MCF 10A (cell line): ENCODE data around the gene TMEM132D. TPM values are rescaled to one million over a fixed set of nuclear protein-coding genes. Genes with fewer than 3 reads are reported as not detected.
"Not testable (repeated sequence)": the region's sequence is repeated elsewhere in the genome, so short reads cannot be mapped to it uniquely, and the experiment has no call there.

Source experiments
- BruUV-seq: library from RNA; stranded (reverse); fragments of 400-500 nt; replicated peaks from 2 replicates; lab custom pipeline; 2021; lab: Mats Ljungman, UMichigan
- CTCF ChIA-PET: fragments of 300-600 bp; sonication (Branson Sonifier 250); formaldehyde crosslinking; extraction: SDS; loops from one replicate; lab custom pipeline; 2021; ENCODE audit warnings: antibody characterized with exemption, inconsistent platforms; lab: Yijun Ruan, JAX
- POLR2A ChIA-PET: fragments of 300-600, 350-650 bp; sonication (Branson Sonifier 250); formaldehyde crosslinking; extraction: SDS; loops from one replicate; lab custom pipeline; 2020; ENCODE audit warnings: antibody characterized with exemption, inconsistent platforms; lab: Yijun Ruan, JAX
- DNase-seq: peaks from one replicate; pipeline ENCODE4 v3.0.0-alpha.2; 2018; ENCODE audit not compliant: unreplicated experiment
- H3K27ac Mint-ChIP-seq: one replicate; pipeline ENCODE4 v1.8.0; 2022; ENCODE audit warnings: mild to moderate bottlenecking, low read depth, mixed read lengths; ENCODE audit not compliant: unreplicated experiment
- H3K27me3 Mint-ChIP-seq: one replicate; pipeline ENCODE4 v1.8.0; 2022; ENCODE audit warnings: mixed read lengths; ENCODE audit not compliant: insufficient read depth, unreplicated experiment
- H3K36me3 Mint-ChIP-seq: one replicate; pipeline ENCODE4 v1.8.0; 2022; ENCODE audit warnings: mild to moderate bottlenecking, moderate library complexity, mixed read lengths; ENCODE audit not compliant: insufficient read depth, unreplicated experiment
- H3K4me1 Mint-ChIP-seq: one replicate; pipeline ENCODE4 v1.8.0; 2022; ENCODE audit warnings: mixed read lengths; ENCODE audit not compliant: insufficient read depth, unreplicated experiment
- H3K4me3 Mint-ChIP-seq: one replicate; pipeline ENCODE4 v1.8.0; 2022; ENCODE audit warnings: mild to moderate bottlenecking, moderate library complexity, mixed read lengths; ENCODE audit not compliant: unreplicated experiment
- H3K9me3 Mint-ChIP-seq: one replicate; pipeline ENCODE4 v1.8.0; 2022; ENCODE audit warnings: mixed read lengths; ENCODE audit not compliant: unreplicated experiment
- CTCF ChIP-seq: fragments of 200-600 bp; IDR thresholded peaks from one replicate; pipeline ENCODE4 v1.8.0; 2022; ENCODE audit warnings: antibody characterized with exemption, mild to moderate bottlenecking; ENCODE audit not compliant: unreplicated experiment
- intact Hi-C: fragments of 100-400 bp; cut with micrococcal nuclease; formaldehyde crosslinking; loops from 2 replicates; pipeline ENCODE4 v1.14.1; 2022
- total RNA-seq: library from RNA; stranded (reverse); gene quantifications from 2 replicates; pipeline ENCODE4 v1.2.3, GENCODE V29; 2022

The TMEM132D gene
- total RNA-seq, 1 experiment from 2014 or later = not detected

GRCh38 chr12:129551441-129551840 lies 352.4 kb downstream of the TMEM132D start:
- BruUV-seq = no TSS peak
- Mint-ChIP-seq H3K27ac (no peak overlapping the region), H3K4me1 (peaks cover 5% of the 10 kb centered on the region), H3K4me3 (no peak overlapping the region), H3K27me3 (no peaks in the 10 kb centered on the region), H3K9me3 (peaks cover 11% of the 10 kb centered on the region), H3K36me3 (no peaks in the 10 kb centered on the region)
- CTCF ChIA-PET = no interaction called here
- intact Hi-C loops = no loop called here
- TF ChIP-seq CTCF = no peak
- POLR2A ChIA-PET = no interaction called here
- no peak for DNase-seq

- CTCF ChIA-PET = interaction anchor here (0.9 kb wide), 1 partner anchor 365 kb away, joined by 5 read pairs; no protein-coding TSS in a partner anchor
Measured at GRCh38 chr12:129550353-129550752, 353.5 kb downstream of the TMEM132D start.

GRCh38 chr12:129549656-129550055 lies 354.2 kb downstream of the TMEM132D start:
- no TSS peak for BruUV-seq
- DNase-seq = no peak
- no peak for TF ChIP-seq CTCF
- H3K4me1 Mint-ChIP-seq = peaks cover 5% of the 10 kb centered on the region
- POLR2A ChIA-PET = no interaction called here
- no peak overlapping the region for H3K4me3 Mint-ChIP-seq
- no peak overlapping the region for H3K27ac Mint-ChIP-seq
- CTCF ChIA-PET = interaction anchor here (0.6 to 1.1 kb wide), 2 partner anchors 30 to 940 kb away, joined by 3 to 4 read pairs; no protein-coding TSS in a partner anchor
- H3K36me3 Mint-ChIP-seq = no peaks in the 10 kb centered on the region
- peaks cover 11% of the 10 kb centered on the region for H3K9me3 Mint-ChIP-seq
- intact Hi-C loops = no loop called here
- H3K27me3 Mint-ChIP-seq = no peaks in the 10 kb centered on the region

More at GRCh38 chr12:129550353-129550752, 353.5 kb downstream of the TMEM132D start:
- intact Hi-C loops = no loop called here
- Mint-ChIP-seq H3K9me3 (peaks cover 11% of the 10 kb centered on the region), H3K27ac (no peak overlapping the region), H3K4me1 (peaks cover 5% of the 10 kb centered on the region), H3K27me3 (no peaks in the 10 kb centered on the region), H3K36me3 (no peaks in the 10 kb centered on the region), H3K4me3 (no peak overlapping the region)
- POLR2A ChIA-PET = no interaction called here
- BruUV-seq = no TSS peak
- TF ChIP-seq CTCF = no peak
- DNase-seq = peak; percentile 32

- H3K9me3 Mint-ChIP-seq, BruUV-seq, H3K4me3 Mint-ChIP-seq, DNase-seq, POLR2A ChIA-PET, intact Hi-C loops, H3K27me3 Mint-ChIP-seq, H3K27ac Mint-ChIP-seq, H3K36me3 Mint-ChIP-seq, H3K4me1 Mint-ChIP-seq: not testable (repeated sequence)
- CTCF ChIA-PET = interaction anchor here (0.6 to 1.1 kb wide), 2 partner anchors 29 to 941 kb away, joined by 3 to 4 read pairs; no protein-coding TSS in a partner anchor
Measured at GRCh38 chr12:129549020-129549419, 354.8 kb downstream of the TMEM132D start.
